HG02571 (cell line): Measurements from ENCODE around the gene EDEM3.
"Not testable (repeated sequence)": the region's sequence is repeated elsewhere in the genome, so short reads cannot be mapped to it uniquely, and the experiment has no call there.

ENCODE experiments used
- ATAC-seq: cut with Tn5 transposase; IDR thresholded peaks from one replicate; pipeline ENCODE4 v1.9.1; 2021; ENCODE audit warnings: mild to moderate bottlenecking, moderate library complexity; ENCODE audit not compliant: unreplicated experiment

The EDEM3 gene

GRCh38 chr1:184739796-184740195 is 14.9 kb downstream of the EDEM3 start:
- no peak for ATAC-seq

GRCh38 chr1:184739070-184739469 is 15.6 kb downstream of the EDEM3 start:
- ATAC-seq, result no peak

- no peak for ATAC-seq
Observed at GRCh38 chr1:184734980-184735379, 19.7 kb downstream of the EDEM3 start.

GRCh38 chr1:184724843-184725242 is 29.8 kb downstream of the EDEM3 start:
- no peak for ATAC-seq

GRCh38 chr1:184716158-184716557 is 38.5 kb downstream of the EDEM3 start:
- no peak for ATAC-seq

- no peak for ATAC-seq
Observed at GRCh38 chr1:184709418-184709817, 45.2 kb downstream of the EDEM3 start.

- no peak for ATAC-seq
Observed at GRCh38 chr1:184708084-184708676, 46.5 kb downstream of the EDEM3 start.

GRCh38 chr1:184705271-184705670 is 49.4 kb downstream of the EDEM3 start:
- no peak for ATAC-seq

- no peak for ATAC-seq
Observed at GRCh38 chr1:184701816-184702215, 52.8 kb downstream of the EDEM3 start.

- no peak for ATAC-seq
Observed at GRCh38 chr1:184698969-184699368, 55.7 kb downstream of the EDEM3 start.

GRCh38 chr1:184698016-184698415 is 56.6 kb downstream of the EDEM3 start:
- no peak for ATAC-seq

GRCh38 chr1:184696403-184696802 is 58.3 kb downstream of the EDEM3 start:
- ATAC-seq, result no peak

- no peak for ATAC-seq
Observed at GRCh38 chr1:184695023-184695422, 59.6 kb downstream of the EDEM3 start.

GRCh38 chr1:184693011-184693410 is 61.6 kb downstream of the EDEM3 start:
- ATAC-seq, result no peak

GRCh38 chr1:184691719-184692324 is 62.8 kb downstream of the EDEM3 start:
- no peak for ATAC-seq

- ATAC-seq, result no peak
Observed at GRCh38 chr1:184686540-184686939, 68.1 kb downstream of the EDEM3 start.

GRCh38 chr1:184685116-184685515 is 69.5 kb downstream of the EDEM3 start:
- no peak for ATAC-seq

- no peak for ATAC-seq
Observed at GRCh38 chr1:184684285-184685074, 70.2 kb downstream of the EDEM3 start.

- no peak for ATAC-seq
Observed at GRCh38 chr1:184682956-184683355, 71.7 kb downstream of the EDEM3 start.

- not testable (repeated sequence) for ATAC-seq
Observed at GRCh38 chr1:184680611-184681225, 73.9 kb downstream of the EDEM3 start.

GRCh38 chr1:184679472-184679871 is 75.2 kb downstream of the EDEM3 start:
- not testable (repeated sequence) for ATAC-seq

- no peak for ATAC-seq
Observed at GRCh38 chr1:184677344-184677743, 77.3 kb downstream of the EDEM3 start.
